Tibial nerve (tissue), 4 donors: ENCODE measurements around the gene ISYNA1. TPM values are rescaled to one million over a fixed set of nuclear protein-coding genes. Genes with fewer than 3 reads are reported as not detected.

Source experiments
- DNase-seq, 2 donors: peaks; one replicate each; pipeline ENCODE4 v3.0.0-alpha.2; 2019; ENCODE audit warnings: low spot score in 2 of 2
- H3K27ac ChIP-seq, 4 donors: fragments of 200-600 bp; sonication (generic) in 3 of 4; one replicate each; pipeline ENCODE4 v1.5.1; 2017 to 2019; ENCODE audit warnings: mild to moderate bottlenecking in 1 of 4
- H3K27me3 ChIP-seq, 2 donors: fragments of 200-600 bp; sonication (generic) in 1 of 2; one replicate each; pipeline versions ENCODE4 v1.5.1 to v1.6.0; 2017 to 2019
- H3K36me3 ChIP-seq, 3 donors: fragments of 200-600 bp; sonication (generic); one replicate each; pipeline ENCODE4 v1.5.1; 2018 to 2019
- H3K4me1 ChIP-seq, 4 donors: fragments of 200-600 bp; sonication (generic) in 3 of 4; one replicate each; pipeline ENCODE4 v1.5.1; 2017 to 2019
- H3K4me3 ChIP-seq, 4 donors: fragments of 200-600 bp; sonication (generic) in 3 of 4; one replicate each; pipeline ENCODE4 v1.5.1; 2017 to 2019; ENCODE audit warnings: mild to moderate bottlenecking in 1 of 4, moderate library complexity in 1 of 4
- H3K9me3 ChIP-seq, 4 donors: fragments of 200-600 bp; sonication (generic) in 3 of 4; one replicate each; pipeline ENCODE4 v1.5.1; 2017 to 2019
- EP300 ChIP-seq, 2 donors: sonication (generic); formaldehyde crosslinking; IDR thresholded peaks; one replicate each; pipeline ENCODE4 v1.6.1; 2017; ENCODE audit warnings: antibody characterized with exemption in 2 of 2, mild to moderate bottlenecking in 1 of 2
- POLR2A ChIP-seq, 2 donors: fragments of 450-650 bp; IDR thresholded peaks; one replicate each; pipeline ENCODE4 v1.6.1; 2017; ENCODE audit warnings: antibody characterized with exemption in 2 of 2, mild to moderate bottlenecking in 2 of 2, moderate library complexity in 2 of 2
- WGBS, 2 donors: methylation state at CpG; one replicate each; pipeline ENCODE4 v1.1.5; 2018; 5-methylcytosine and 5-hydroxymethylcytosine counted together
- total RNA-seq, 4 donors: library from RNA; depleted of rRNA; stranded (reverse); fragments of >200 nt; gene quantifications; one replicate each; pipeline ENCODE4 v1.1.0, GENCODE V29; 2016
- TF ChIP-seq, protein P1 (sequence below), 5 experiments: fragments of 200-600 bp in 3 of 5; fragments of 450-650 bp in 2 of 5; sonication (generic) in 3 of 5; IDR thresholded peaks; one replicate each; pipeline ENCODE4 v1.5.1; 2016 to 2019; ENCODE audit warnings: antibody characterized with exemption in 5 of 5, mild to moderate bottlenecking in 3 of 5, moderate library complexity in 2 of 5

ISYNA1 gene
- total RNA-seq, 4 donors from 2014 or later = 43.5 to 82.2 (median 52.4) TPM

DNA sequence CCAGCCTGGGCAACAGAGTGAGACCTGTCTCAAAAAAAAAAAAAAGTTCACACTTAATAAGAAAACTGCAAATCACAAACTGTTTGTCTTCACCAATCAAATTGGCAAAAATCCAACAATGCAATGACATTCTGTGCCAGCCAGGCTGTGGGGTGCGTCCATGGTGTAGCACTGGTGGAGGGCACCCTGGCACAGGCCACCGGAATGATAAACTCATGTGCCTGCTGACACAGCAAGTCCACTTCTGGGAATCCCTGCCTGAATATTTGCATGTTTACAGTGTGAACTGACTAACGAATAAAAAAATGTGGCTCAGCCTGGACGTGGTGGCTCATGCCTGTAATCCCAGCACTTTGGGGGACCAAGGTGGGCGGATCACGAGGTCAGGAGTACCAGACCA, 38.9 kb downstream of the ISYNA1 start:
- H3K27ac ChIP-seq = no peak overlapping the region
- peak in 1 of 2 donors; percentile 60 for TF ChIP-seq EP300 (IDR thresholded peaks at IDR 0.05)
- TF ChIP-seq, protein P1, sequence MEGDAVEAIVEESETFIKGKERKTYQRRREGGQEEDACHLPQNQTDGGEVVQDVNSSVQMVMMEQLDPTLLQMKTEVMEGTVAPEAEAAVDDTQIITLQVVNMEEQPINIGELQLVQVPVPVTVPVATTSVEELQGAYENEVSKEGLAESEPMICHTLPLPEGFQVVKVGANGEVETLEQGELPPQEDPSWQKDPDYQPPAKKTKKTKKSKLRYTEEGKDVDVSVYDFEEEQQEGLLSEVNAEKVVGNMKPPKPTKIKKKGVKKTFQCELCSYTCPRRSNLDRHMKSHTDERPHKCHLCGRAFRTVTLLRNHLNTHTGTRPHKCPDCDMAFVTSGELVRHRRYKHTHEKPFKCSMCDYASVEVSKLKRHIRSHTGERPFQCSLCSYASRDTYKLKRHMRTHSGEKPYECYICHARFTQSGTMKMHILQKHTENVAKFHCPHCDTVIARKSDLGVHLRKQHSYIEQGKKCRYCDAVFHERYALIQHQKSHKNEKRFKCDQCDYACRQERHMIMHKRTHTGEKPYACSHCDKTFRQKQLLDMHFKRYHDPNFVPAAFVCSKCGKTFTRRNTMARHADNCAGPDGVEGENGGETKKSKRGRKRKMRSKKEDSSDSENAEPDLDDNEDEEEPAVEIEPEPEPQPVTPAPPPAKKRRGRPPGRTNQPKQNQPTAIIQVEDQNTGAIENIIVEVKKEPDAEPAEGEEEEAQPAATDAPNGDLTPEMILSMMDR (IDR thresholded peaks at IDR 0.05) = no peak
- no peaks in the 10 kb centered on the region for H3K36me3 ChIP-seq
- H3K9me3 ChIP-seq = no peaks in the 10 kb centered on the region
- DNase-seq = peak in 1 of 2 donors; percentile 48
- H3K4me3 ChIP-seq = no peak overlapping the region
- peaks cover 0 to 20% of the 10 kb centered on the region in 2 donors for H3K27me3 ChIP-seq
- 37 to 49% methylated on average over 6 of the region's 6 CpGs for WGBS, 2 donors
- peaks cover 0 to 40% (median 2%) of the 10 kb centered on the region in 4 donors for H3K4me1 ChIP-seq

DNA sequence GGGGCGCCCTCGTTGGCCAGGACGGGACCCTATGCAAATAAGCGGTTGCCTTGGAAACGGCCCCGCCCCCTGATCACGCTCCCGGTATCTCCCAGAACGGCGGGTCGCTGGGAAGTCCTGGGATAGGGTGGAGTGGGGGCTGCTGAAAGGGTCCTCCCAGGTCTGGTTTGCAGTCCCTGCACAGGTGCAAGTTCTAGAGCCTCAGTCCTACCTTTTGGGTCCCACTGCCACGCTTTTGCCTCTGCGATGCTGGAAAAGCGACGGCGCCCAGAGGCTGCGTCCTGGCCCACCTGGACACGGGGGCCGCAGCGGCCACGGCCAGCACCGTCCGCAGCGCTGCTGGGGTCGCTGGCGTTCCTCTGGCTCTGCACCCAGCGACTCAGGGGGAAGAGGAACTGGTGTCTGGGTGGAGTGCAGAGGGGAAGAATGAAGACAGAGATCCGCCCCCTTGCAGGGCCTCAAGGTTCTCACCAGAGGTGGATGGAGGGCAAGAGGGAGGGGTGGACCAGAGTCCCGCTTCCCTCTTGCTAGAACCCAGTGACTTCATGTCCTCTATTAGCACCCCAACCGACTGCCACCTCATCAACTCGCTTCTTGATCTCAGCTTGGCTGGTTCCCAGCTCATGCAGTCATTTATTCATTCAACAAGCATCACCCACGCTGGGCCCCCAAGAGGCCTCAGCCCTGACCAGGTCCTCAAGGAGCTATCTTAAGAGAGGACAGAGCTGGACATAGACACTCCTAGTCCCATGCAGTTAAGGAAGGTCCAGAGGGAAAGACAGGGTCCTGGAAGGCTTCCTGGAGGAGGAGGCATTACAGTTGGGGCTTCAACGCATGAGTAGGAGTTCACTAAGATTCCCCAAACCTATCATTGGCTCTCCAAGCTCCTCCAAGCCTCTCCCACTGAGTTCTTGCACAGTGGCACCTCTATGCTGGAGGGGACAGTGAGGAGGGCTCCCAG, 40.4 kb downstream of the ISYNA1 start, which contains the start of gene LRRC25:
Gene LRRC25, minus strand, starts transcription at position 381 of the 961 bp plus-strand sequence. CDS start 659 bp downstream, outside the sequence.
- peak in 1 of 2 donors; percentile 56 for TF ChIP-seq EP300 (IDR thresholded peaks at IDR 0.05)
- TF ChIP-seq, protein P1 (IDR thresholded peaks at IDR 0.05) = no peak
- TF ChIP-seq POLR2A (IDR thresholded peaks at IDR 0.05) = peak in 1 of 2 donors; percentile 27
- DNase-seq = peak in 1 of 2 donors; percentile 33
- Histone ChIP-seq H3K4me1 (peaks cover 0 to 31% (median 4%) of the 10 kb centered on the region in 4 donors), H3K36me3 (no peaks in the 10 kb centered on the region), H3K4me3 (peak within 1 kb of the TSS; percentile 5 to 45 (median 22)), H3K27me3 (peaks cover 0 to 20% of the 10 kb centered on the region in 2 donors), H3K27ac (peak within 1 kb of the TSS in 1 of 4 donors; percentile 42), H3K9me3 (no peaks in the 10 kb centered on the region)
- WGBS, 2 donors = 12 to 24% methylated on average over 18 to 30 of the region's 33 CpGs

DNA sequence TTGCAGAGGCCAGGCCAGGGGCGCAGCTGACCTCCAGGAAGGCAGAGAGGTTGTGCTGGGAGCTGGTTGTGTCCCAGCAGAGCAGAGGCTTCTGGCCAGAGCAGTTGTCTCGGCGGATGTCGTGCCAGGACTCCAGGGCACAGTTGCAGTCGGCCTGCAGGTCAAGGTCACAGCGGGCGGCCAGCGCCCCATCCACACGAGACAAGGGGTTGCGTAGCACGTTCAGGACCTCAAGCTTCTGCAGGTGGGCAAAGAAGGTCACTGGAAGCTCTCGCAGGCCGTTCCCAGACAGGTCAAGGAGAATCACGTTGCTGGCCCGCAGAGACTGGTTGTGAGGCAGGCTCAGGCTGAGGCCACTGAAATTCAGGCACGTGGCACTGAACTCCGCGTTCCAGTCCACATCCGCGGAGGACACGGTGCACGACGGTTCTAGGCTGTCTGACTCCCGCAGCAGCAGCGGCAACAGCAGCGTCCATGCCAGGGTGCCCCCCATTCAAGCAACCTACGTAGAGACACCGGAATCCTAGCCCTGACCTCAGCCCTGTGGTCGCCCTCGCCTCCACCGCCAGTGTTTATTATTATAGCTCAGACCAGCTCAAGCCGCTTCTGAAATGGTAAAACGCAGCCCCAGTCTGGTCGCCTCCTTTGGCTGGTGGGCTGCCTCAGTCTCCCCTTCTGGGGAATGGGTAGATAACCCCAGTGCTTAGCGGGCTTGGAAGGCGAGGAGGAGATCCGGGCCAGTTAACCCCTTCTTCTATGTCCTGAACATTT, 41.3 kb downstream of the ISYNA1 start:
- Histone ChIP-seq H3K9me3 (no peaks in the 10 kb centered on the region), H3K36me3 (no peaks in the 10 kb centered on the region), H3K4me1 (peaks cover 0 to 23% (median 5%) of the 10 kb centered on the region in 4 donors), H3K27ac (no peak overlapping the region), H3K4me3 (peak overlapping the region; percentile 5 to 45 (median 22)), H3K27me3 (peaks cover 0 to 20% of the 10 kb centered on the region in 2 donors)
- 51 to 52% methylated on average over 23 to 28 of the region's 37 CpGs for WGBS, 2 donors
- TF ChIP-seq EP300 (IDR thresholded peaks at IDR 0.05) = no peak
- no peak for TF ChIP-seq POLR2A (IDR thresholded peaks at IDR 0.05)
- TF ChIP-seq, protein P1 (IDR thresholded peaks at IDR 0.05) = no peak
- DNase-seq = no peak

DNA sequence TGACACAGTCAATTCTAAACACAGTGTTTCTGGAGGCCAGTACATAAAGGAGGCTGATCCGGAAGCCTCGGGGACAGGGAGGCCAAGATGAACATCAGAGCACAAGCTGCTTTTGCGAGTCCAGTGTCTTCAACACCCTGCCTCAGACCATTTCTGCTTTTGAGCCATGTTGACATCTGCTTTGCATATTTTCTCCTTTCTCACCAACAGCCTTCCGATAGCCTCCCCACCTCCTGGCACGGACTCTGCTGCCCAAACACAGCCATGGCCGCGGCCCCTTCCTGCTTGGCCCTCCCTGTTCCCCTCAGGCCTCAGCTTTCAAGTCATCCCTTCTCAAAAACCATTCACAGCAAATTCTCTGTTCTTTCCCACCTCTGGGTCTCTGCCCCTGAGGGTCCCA, 44.1 kb downstream of the ISYNA1 start:
- peak overlapping the region in 1 of 4 donors; percentile 24 for H3K4me3 ChIP-seq
- H3K27me3 ChIP-seq = peaks cover 0 to 20% of the 10 kb centered on the region in 2 donors
- no peaks in the 10 kb centered on the region for H3K36me3 ChIP-seq
- 45 to 48% methylated on average over 7 of the region's 7 CpGs for WGBS, 2 donors
- peaks cover 0 to 23% (median 6%) of the 10 kb centered on the region in 4 donors for H3K4me1 ChIP-seq
- peak overlapping the region in 1 of 4 donors; percentile 36 for H3K27ac ChIP-seq
- DNase-seq = no peak
- TF ChIP-seq POLR2A (IDR thresholded peaks at IDR 0.05) (peak in 1 of 2 donors; percentile 8), EP300 (IDR thresholded peaks at IDR 0.05) (peak in 1 of 2 donors; percentile 49)
- TF ChIP-seq, protein P1 (IDR thresholded peaks at IDR 0.05) = no peak
- no peaks in the 10 kb centered on the region for H3K9me3 ChIP-seq
